H9 (cell line): Measurements from ENCODE around the gene OIP5. TPM values are rescaled to one million over a fixed set of nuclear protein-coding genes. Genes with fewer than 3 reads are reported as not detected.
A peak's percentile ranks its signal among the peaks of the same experiment; 100 is the strongest.

Experiments used
- DNase-seq: peaks from one replicate; pipeline ENCODE4 v3.0.0-alpha.2; 2017
- H2AFZ ChIP-seq: one replicate; pipeline ENCODE4 v1.6.1; 2013; ENCODE audit warnings: mild to moderate bottlenecking, low read length, control low read depth, moderate library complexity
- H2AK5ac ChIP-seq: 2 replicates; pipeline ENCODE4 v1.6.1; 2013; ENCODE audit warnings: low read length, control low read depth, mixed read lengths; ENCODE audit not compliant: insufficient read length
- H2BK120ac ChIP-seq: one replicate; pipeline ENCODE4 v1.6.1; 2013; ENCODE audit warnings: low read depth, mild to moderate bottlenecking, low read length, control low read depth, inconsistent platforms; ENCODE audit not compliant: poor library complexity, severe bottlenecking
- H2BK12ac ChIP-seq: 2 replicates; pipeline ENCODE4 v1.6.1; 2013; ENCODE audit warnings: low read length, control low read depth, mixed read lengths, low read depth; ENCODE audit not compliant: insufficient read length
- H2BK15ac ChIP-seq: 2 replicates; pipeline ENCODE4 v1.6.1; 2013; ENCODE audit warnings: low read depth, low read length, control low read depth
- H2BK20ac ChIP-seq: one replicate; pipeline ENCODE4 v1.6.1; 2013; ENCODE audit warnings: low read depth, mild to moderate bottlenecking, low read length, control low read depth, inconsistent platforms; ENCODE audit not compliant: poor library complexity, severe bottlenecking
- H2BK5ac ChIP-seq: 2 replicates; pipeline ENCODE4 v1.6.1; 2013; ENCODE audit warnings: low read length, control low read depth, mixed read lengths; ENCODE audit not compliant: insufficient read length
- H3K14ac ChIP-seq: 2 replicates; pipeline ENCODE4 v1.6.1; 2013; ENCODE audit warnings: low read length, control low read depth; ENCODE audit not compliant: insufficient read depth
- H3K18ac ChIP-seq: 2 replicates; pipeline ENCODE4 v1.6.1; 2013; ENCODE audit warnings: low read depth, mild to moderate bottlenecking, mixed read lengths, low read length, control low read depth; ENCODE audit not compliant: insufficient read length
- H3K23ac ChIP-seq: 2 replicates; pipeline ENCODE4 v1.6.1; 2013; ENCODE audit warnings: low read length, control low read depth, mixed read lengths, low read depth; ENCODE audit not compliant: insufficient read length
- H3K23me2 ChIP-seq: 2 replicates; pipeline ENCODE4 v1.6.1; 2013; ENCODE audit warnings: low read depth, mild to moderate bottlenecking, mixed read lengths, low read length, control low read depth; ENCODE audit not compliant: insufficient read length, poor library complexity, severe bottlenecking
- H3K27ac ChIP-seq: 2 replicates; pipeline ENCODE4 v1.5.1; 2013; ENCODE audit warnings: low read length, control low read depth, mixed read lengths, low read depth; ENCODE audit not compliant: insufficient read length
- H3K27me3 ChIP-seq: 2 replicates; pipeline ENCODE4 v1.6.1; 2013; ENCODE audit warnings: low read length, control low read depth, inconsistent platforms; ENCODE audit not compliant: insufficient read depth
- H3K4ac ChIP-seq: 2 replicates; pipeline ENCODE4 v1.6.1; 2013; ENCODE audit warnings: low read depth, mild to moderate bottlenecking, control low read depth, inconsistent platforms, low read length, moderate library complexity
- H3K4me1 ChIP-seq: 2 replicates; pipeline ENCODE4 v1.6.1; 2013; ENCODE audit warnings: low read length, control low read depth, inconsistent platforms; ENCODE audit not compliant: insufficient read depth
- H3K4me2 ChIP-seq: 2 replicates; pipeline ENCODE4 v1.6.1; 2013; ENCODE audit warnings: low read length, control low read depth, mixed read lengths; ENCODE audit not compliant: insufficient read length, insufficient read depth
- H3K56ac ChIP-seq: 2 replicates; pipeline ENCODE4 v1.6.1; 2013; ENCODE audit warnings: low read depth, mild to moderate bottlenecking, mixed read lengths, low read length, control low read depth; ENCODE audit not compliant: insufficient read length
- H3K79me1 ChIP-seq: 2 replicates; pipeline ENCODE4 v1.6.1; 2013; ENCODE audit warnings: low read depth, mild to moderate bottlenecking, moderate library complexity, low read length, control low read depth, inconsistent platforms; ENCODE audit not compliant: insufficient read depth, poor library complexity, severe bottlenecking
- H3K79me2 ChIP-seq: 2 replicates; pipeline ENCODE4 v1.6.1; 2013; ENCODE audit warnings: low read length, control low read depth, inconsistent platforms; ENCODE audit not compliant: insufficient read depth
- H3K9ac ChIP-seq: 2 replicates; pipeline ENCODE4 v1.6.1; 2013; ENCODE audit warnings: low read length, control low read depth, mixed read lengths; ENCODE audit not compliant: insufficient read length; ENCODE audit errors: extremely low read depth
- H3K9me3 ChIP-seq: one replicate; pipeline ENCODE4 v1.6.1; 2013; ENCODE audit warnings: low read depth, low read length, inconsistent platforms; ENCODE audit not compliant: control insufficient read depth
- H3T11ph ChIP-seq: one replicate; pipeline ENCODE4 v1.6.1; 2013; ENCODE audit warnings: mild to moderate bottlenecking, low read length, control low read depth, inconsistent platforms
- H4K20me1 ChIP-seq: one replicate; pipeline ENCODE4 v1.6.1; 2013; ENCODE audit not compliant: control insufficient read depth, insufficient read length, insufficient read depth
- H4K5ac ChIP-seq: 2 replicates; pipeline ENCODE4 v1.6.1; 2013; ENCODE audit warnings: low read depth, mild to moderate bottlenecking, mixed read lengths, low read length, control low read depth; ENCODE audit not compliant: insufficient read length
- H4K8ac ChIP-seq: replicated peaks from 2 replicates; pipeline ENCODE4 v1.6.1; 2013; ENCODE audit warnings: low read length, control low read depth, mixed read lengths, low read depth; ENCODE audit not compliant: insufficient read length
- H4K91ac ChIP-seq: 2 replicates; pipeline ENCODE4 v1.6.1; 2013; ENCODE audit warnings: low read depth, mild to moderate bottlenecking, moderate library complexity, mixed read lengths, low read length, control low read depth; ENCODE audit not compliant: insufficient read length
- H3K27ac Mint-ChIP-seq, 3 experiments: 2 replicates in 2 of 3; 3 replicates in 1 of 3; pipeline ENCODE4 v1.8.0; 2020 to 2021; ENCODE audit warnings: mixed read lengths in 3 of 3, mild to moderate bottlenecking in 1 of 3, moderate library complexity in 1 of 3
- H3K27me3 Mint-ChIP-seq: 2 replicates; pipeline ENCODE4 v1.8.0; 2021; ENCODE audit warnings: low read depth, mild to moderate bottlenecking, moderate library complexity, mixed read lengths
- H3K36me3 Mint-ChIP-seq, 3 experiments: 2 replicates in 2 of 3; 3 replicates in 1 of 3; pipeline ENCODE4 v1.8.0; 2020 to 2021; ENCODE audit warnings: low read depth in 3 of 3, mixed read lengths in 3 of 3; ENCODE audit not compliant: insufficient read depth in 1 of 3
- H3K4me1 Mint-ChIP-seq, 2 experiments: 2 replicates each; pipeline ENCODE4 v1.8.0; 2020; ENCODE audit warnings: mixed read lengths in 2 of 2
- H3K4me3 Mint-ChIP-seq, 2 experiments: 2 replicates in 1 of 2; 3 replicates in 1 of 2; pipeline ENCODE4 v1.8.0; 2020 to 2021; ENCODE audit warnings: mild to moderate bottlenecking in 2 of 2, mixed read lengths in 2 of 2, moderate library complexity in 1 of 2
- H3K9me3 Mint-ChIP-seq, 2 experiments: 2 replicates in 1 of 2; 3 replicates in 1 of 2; pipeline ENCODE4 v1.8.0; 2020; ENCODE audit warnings: mild to moderate bottlenecking in 2 of 2, mixed read lengths in 2 of 2, moderate library complexity in 1 of 2
- WGBS: extraction: QIAGEN DNeasy Blood & Tissue Kit; methylation state at CpG from one replicate; pipeline ENCODE4 v1.1.7; 2013; ENCODE audit warnings: missing lambda C conversion rate, low lambda C conversion rate, mixed read lengths; ENCODE audit not compliant: insufficient read length; ENCODE audit errors: extremely low coverage; 5-methylcytosine and 5-hydroxymethylcytosine counted together
- long read RNA-seq: library from polyadenylated mRNA; unstranded; transcript quantifications from one replicate; pipeline ENCODE4 v2.0.0, GENCODE V29; 2020
- total RNA-seq: library from RNA; stranded (reverse); gene quantifications from 2 replicates; pipeline ENCODE4 v1.2.1, GENCODE V29; 2021
- TF ChIP-seq, protein P1 (sequence below): fragments of 200-600 bp; sonication (generic); conservative IDR thresholded peaks from 3 replicates; pipeline ENCODE4 v1.8.0; 2021; ENCODE audit warnings: antibody characterized with exemption, mild to moderate bottlenecking

OIP5 gene
- total RNA-seq = 30.9 and 33.3 TPM in 2 replicates
- long read RNA-seq, transcript OIP5-202 (4 exons, 485 nt) = minor isoform, 5 of 189 reads
- long read RNA-seq, transcript OIP5-201 (5 exons, 1,236 nt) = major isoform, 165 of 189 reads
- long read RNA-seq, partial matches to known transcripts = 7 of 189 reads
- long read RNA-seq, other reads (novel, unspliced or antisense) = 12 of 189 reads

DNA sequence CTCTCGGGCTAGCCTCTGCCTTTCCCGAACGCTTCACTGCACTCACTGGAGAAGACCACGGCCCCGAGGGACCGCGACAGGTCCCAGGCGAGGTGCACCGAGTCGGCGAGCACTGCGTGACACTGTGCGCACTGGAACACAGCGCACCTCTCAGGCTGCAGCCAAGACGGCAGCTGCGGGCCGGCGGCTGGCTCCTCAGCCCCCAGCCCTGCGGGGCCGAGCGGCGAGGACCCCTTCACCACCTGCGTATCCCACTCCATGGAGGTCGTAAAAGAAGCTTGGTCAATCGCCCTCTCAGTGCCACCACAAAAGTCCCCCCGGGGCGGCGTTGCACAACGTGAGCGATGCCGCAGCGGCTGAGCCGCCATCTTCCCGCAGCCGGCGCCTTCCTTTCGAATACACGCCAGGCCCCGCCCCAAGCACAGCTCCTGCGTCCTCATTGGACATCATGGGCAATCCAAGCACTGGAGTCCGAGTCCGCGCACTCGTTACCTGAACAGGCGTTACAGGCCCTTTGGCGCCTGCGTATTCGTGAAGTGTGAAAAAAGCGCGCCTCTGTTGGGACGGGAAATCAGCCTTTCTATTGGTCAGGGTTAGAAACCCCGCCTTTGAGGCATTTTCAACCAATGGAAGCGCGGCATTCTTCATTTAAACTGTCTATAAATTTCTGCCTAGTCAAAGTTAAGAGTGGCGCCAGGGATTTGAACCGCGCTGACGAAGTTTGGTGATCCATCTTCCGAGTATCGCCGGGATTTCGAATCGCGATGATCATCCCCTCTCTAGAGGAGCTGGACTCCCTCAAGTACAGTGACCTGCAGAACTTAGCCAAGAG lies at the start of gene OIP5, which contains the start of gene NUSAP1:
TSS of gene OIP5 (minus strand) at position 398 of the 832 bp plus-strand sequence. CDS start at position 368, 30 bp downstream.
TSS of gene NUSAP1 (plus strand) at position 688 of the 832 bp plus-strand sequence. CDS start at position 765, 77 bp downstream.
- Mint-ChIP-seq H3K9me3 (no peaks in the 10 kb centered on the region), H3K27ac (peak within 1 kb of the TSS; percentile 99 to 100 (median 100)), H3K4me3 (peak within 1 kb of the TSS; percentile 99 to 100), H3K36me3 (peaks cover 10 to 30% (median 15%) of the 10 kb centered on the region in 3 experiments), H3K4me1 (peaks cover 15 to 23% of the 10 kb centered on the region in 2 experiments), H3K27me3 (no peaks in the 10 kb centered on the region)
- Histone ChIP-seq H3K4ac (no peak within 1 kb of the TSS; the same call in 1 of the 2 replicates), H2BK12ac (peak within 1 kb of the TSS; percentile 18), H2AK5ac (no peak within 1 kb of the TSS), H3K56ac (no peak within 1 kb of the TSS), H3K14ac (peak within 1 kb of the TSS; percentile 95), H3K79me2 (peaks cover 12% of the 10 kb centered on the region; the same call in 1 of the 2 replicates), H4K91ac (no peak within 1 kb of the TSS), H2BK5ac (peak within 1 kb of the TSS; percentile 37), H2AFZ (no peak within 1 kb of the TSS), H3K4me2 (peak within 1 kb of the TSS; percentile 88), H3K27me3 (no peaks in the 10 kb centered on the region), H2BK20ac (no peak within 1 kb of the TSS), H3K79me1 (no peaks in the 10 kb centered on the region), H4K8ac (no peak within 1 kb of the TSS), H2BK120ac (no peak within 1 kb of the TSS), H3K27ac (peak within 1 kb of the TSS; percentile 48), H3T11ph (no peak within 1 kb of the TSS), H3K9me3 (no peaks in the 10 kb centered on the region), H4K5ac (no peak within 1 kb of the TSS), H3K18ac (peak within 1 kb of the TSS; percentile 92), H3K9ac (peak within 1 kb of the TSS; percentile 89), H2BK15ac (no peak within 1 kb of the TSS), H3K23ac (no peak within 1 kb of the TSS), H3K4me1 (no peaks in the 10 kb centered on the region), H3K23me2 (peaks cover 10% of the 10 kb centered on the region), H4K20me1 (no peaks in the 10 kb centered on the region)
- DNase-seq = peak; percentile 99
- TF ChIP-seq, protein P1, sequence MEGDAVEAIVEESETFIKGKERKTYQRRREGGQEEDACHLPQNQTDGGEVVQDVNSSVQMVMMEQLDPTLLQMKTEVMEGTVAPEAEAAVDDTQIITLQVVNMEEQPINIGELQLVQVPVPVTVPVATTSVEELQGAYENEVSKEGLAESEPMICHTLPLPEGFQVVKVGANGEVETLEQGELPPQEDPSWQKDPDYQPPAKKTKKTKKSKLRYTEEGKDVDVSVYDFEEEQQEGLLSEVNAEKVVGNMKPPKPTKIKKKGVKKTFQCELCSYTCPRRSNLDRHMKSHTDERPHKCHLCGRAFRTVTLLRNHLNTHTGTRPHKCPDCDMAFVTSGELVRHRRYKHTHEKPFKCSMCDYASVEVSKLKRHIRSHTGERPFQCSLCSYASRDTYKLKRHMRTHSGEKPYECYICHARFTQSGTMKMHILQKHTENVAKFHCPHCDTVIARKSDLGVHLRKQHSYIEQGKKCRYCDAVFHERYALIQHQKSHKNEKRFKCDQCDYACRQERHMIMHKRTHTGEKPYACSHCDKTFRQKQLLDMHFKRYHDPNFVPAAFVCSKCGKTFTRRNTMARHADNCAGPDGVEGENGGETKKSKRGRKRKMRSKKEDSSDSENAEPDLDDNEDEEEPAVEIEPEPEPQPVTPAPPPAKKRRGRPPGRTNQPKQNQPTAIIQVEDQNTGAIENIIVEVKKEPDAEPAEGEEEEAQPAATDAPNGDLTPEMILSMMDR = peak; percentile 77
- no CpG with 5 or more reads among the region's 64 CpGs for WGBS
